KMS-11 (cell line): Measurements from ENCODE around the gene PI16.

Experiments
- H2AFZ ChIP-seq: fragments of 200-600 bp; sonication (generic); 2 replicates; pipeline ENCODE4 v1.6.1; 2016; ENCODE audit warnings: antibody characterized with exemption, mixed run types, low read depth
- H3K27ac ChIP-seq: fragments of 200-600 bp; sonication (generic); 2 replicates; pipeline ENCODE4 v1.6.1; 2016; ENCODE audit warnings: mild to moderate bottlenecking, mixed run types
- H3K27me3 ChIP-seq: fragments of 200-600 bp; sonication (generic); 2 replicates; pipeline ENCODE4 v1.6.1; 2017; ENCODE audit warnings: mild to moderate bottlenecking, low read depth, mixed run types, moderate library complexity; ENCODE audit not compliant: insufficient read depth
- H3K36me3 ChIP-seq: fragments of 200-600 bp; sonication (generic); 2 replicates; pipeline ENCODE4 v1.6.1; 2017; ENCODE audit warnings: mild to moderate bottlenecking, mixed run types; ENCODE audit not compliant: insufficient read depth
- H3K4me1 ChIP-seq: fragments of 200-600 bp; sonication (generic); 2 replicates; pipeline ENCODE4 v1.6.1; 2016; ENCODE audit warnings: mild to moderate bottlenecking, low read depth, mixed run types; ENCODE audit not compliant: poor library complexity, severe bottlenecking
- H3K4me2 ChIP-seq: fragments of 200-600 bp; sonication (generic); 2 replicates; pipeline ENCODE4 v1.7.0; 2016; ENCODE audit warnings: mild to moderate bottlenecking, mixed run types
- H3K4me3 ChIP-seq: fragments of 200-600 bp; sonication (generic); IDR thresholded peaks from 2 replicates; pipeline ENCODE4 v1.6.1; 2017; ENCODE audit warnings: low read depth, low read length, mixed read lengths; ENCODE audit not compliant: insufficient read depth
- H3K79me2 ChIP-seq: fragments of 200-600 bp; sonication (generic); 2 replicates; pipeline ENCODE4 v1.6.1; 2016; ENCODE audit warnings: low read depth, mixed run types; ENCODE audit not compliant: insufficient read depth
- H3K9ac ChIP-seq: fragments of 200-600 bp; sonication (generic); 2 replicates; pipeline ENCODE4 v1.6.1; 2016; ENCODE audit warnings: mild to moderate bottlenecking, mixed run types
- H4K20me1 ChIP-seq: fragments of 200-600 bp; sonication (generic); 2 replicates; pipeline ENCODE4 v1.6.1; 2016; ENCODE audit warnings: mild to moderate bottlenecking, mixed run types; ENCODE audit not compliant: insufficient read depth
- TF ChIP-seq, protein P1 (sequence below): fragments of 200-600 bp; sonication (generic); conservative IDR thresholded peaks from 2 replicates; pipeline ENCODE4 v1.6.1; 2017; ENCODE audit warnings: low read depth, mild to moderate bottlenecking, antibody characterized with exemption, low read length, moderate library complexity, mixed read lengths

PI16 gene

GRCh38 chr6:36980876-36981619, 26.5 kb downstream of the PI16 start:
- Histone ChIP-seq H3K27ac (no peak overlapping the region), H3K4me2 (no peak overlapping the region), H3K4me1 (peaks cover 15% of the 10 kb centered on the region), H3K79me2 (peaks cover 53% of the 10 kb centered on the region), H3K27me3 (no peaks in the 10 kb centered on the region), H3K9ac (no peak overlapping the region), H3K4me3 (no peak overlapping the region), H3K36me3 (no peaks in the 10 kb centered on the region), H2AFZ (no peak overlapping the region), H4K20me1 (0 out of 2 replicates have a peak, but pooled peaks cover 6% of the 10 kb centered on the region)
- TF ChIP-seq, protein P1, sequence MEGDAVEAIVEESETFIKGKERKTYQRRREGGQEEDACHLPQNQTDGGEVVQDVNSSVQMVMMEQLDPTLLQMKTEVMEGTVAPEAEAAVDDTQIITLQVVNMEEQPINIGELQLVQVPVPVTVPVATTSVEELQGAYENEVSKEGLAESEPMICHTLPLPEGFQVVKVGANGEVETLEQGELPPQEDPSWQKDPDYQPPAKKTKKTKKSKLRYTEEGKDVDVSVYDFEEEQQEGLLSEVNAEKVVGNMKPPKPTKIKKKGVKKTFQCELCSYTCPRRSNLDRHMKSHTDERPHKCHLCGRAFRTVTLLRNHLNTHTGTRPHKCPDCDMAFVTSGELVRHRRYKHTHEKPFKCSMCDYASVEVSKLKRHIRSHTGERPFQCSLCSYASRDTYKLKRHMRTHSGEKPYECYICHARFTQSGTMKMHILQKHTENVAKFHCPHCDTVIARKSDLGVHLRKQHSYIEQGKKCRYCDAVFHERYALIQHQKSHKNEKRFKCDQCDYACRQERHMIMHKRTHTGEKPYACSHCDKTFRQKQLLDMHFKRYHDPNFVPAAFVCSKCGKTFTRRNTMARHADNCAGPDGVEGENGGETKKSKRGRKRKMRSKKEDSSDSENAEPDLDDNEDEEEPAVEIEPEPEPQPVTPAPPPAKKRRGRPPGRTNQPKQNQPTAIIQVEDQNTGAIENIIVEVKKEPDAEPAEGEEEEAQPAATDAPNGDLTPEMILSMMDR, result no peak

DNA sequence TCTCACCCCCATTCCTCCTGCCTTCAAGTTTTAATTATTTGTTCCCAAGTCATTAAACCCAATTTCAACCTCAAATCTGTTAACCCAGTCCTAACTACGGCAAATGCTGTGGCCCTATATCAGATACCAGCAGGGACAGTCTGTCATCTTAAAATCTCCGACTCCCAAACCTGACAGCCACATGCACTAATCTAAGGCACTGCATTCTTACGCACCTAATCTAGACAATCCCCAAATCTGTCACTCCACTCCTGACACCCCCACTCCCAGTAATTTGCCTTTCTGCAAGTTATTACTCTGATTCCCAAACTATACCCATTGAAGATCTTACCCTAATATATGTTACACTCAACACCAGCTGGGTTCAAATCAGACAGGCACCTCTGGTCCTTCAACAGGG, 29.0 kb downstream of the PI16 start:
- Histone ChIP-seq H4K20me1 (0 out of 2 replicates have a peak, but pooled peaks cover 6% of the 10 kb centered on the region), H2AFZ (no peak overlapping the region), H3K9ac (no peak overlapping the region), H3K4me3 (no peak overlapping the region), H3K4me1 (peaks cover 24% of the 10 kb centered on the region), H3K36me3 (no peaks in the 10 kb centered on the region), H3K27ac (no peak overlapping the region), H3K79me2 (peaks cover 53% of the 10 kb centered on the region), H3K27me3 (no peaks in the 10 kb centered on the region), H3K4me2 (no peak overlapping the region)
- TF ChIP-seq, protein P1, result no peak

DNA sequence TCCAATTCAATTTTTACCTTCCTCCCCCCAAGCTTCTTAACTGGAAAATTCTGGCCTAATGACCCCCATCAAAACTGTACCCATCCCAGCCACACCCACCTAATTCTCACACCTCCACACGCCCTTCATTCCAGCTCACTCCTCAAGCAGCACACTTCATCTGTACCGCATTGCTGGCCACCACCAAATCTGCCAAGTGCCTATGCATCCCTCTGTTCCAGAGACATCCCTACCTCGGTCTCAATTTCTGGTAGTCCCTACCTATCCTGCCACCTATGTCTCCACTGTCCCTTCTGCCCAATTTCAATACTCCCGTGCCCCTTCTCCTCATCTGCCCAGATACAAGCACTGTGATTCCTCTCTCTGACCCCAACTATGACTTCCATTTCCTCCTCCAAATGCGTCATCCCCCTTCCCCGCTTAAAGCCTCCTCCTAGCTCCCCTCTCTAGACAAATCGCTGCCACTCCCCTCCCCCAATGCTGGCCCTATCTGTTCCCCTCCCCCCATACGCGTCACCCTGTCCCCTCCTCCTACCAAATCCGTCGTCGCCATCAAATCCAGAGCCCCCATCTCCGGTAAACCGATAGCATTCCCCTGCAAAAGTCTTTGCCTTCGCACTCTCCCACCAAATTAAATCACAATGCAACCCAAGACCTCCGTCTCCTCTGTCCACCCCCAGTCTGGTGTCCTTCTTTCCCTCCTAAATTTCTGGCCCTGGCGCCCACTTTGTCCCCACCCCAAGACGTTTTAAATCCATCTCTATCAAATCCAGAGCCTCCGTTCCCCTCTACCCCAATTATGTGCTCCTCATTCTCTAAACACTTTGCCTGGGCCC, 30.3 kb downstream of the PI16 start:
- H3K79me2 ChIP-seq, result peaks cover 53% of the 10 kb centered on the region
- no peak overlapping the region for H2AFZ ChIP-seq
- H3K27me3 ChIP-seq, result no peaks in the 10 kb centered on the region
- TF ChIP-seq, protein P1, result no peak
- H3K27ac ChIP-seq, result no peak overlapping the region
- H3K36me3 ChIP-seq, result no peaks in the 10 kb centered on the region
- H3K9ac ChIP-seq, result peak overlapping the region; percentile 93; the same call in 1 of the 2 replicates
- no peak overlapping the region for H3K4me3 ChIP-seq
- H3K4me1 ChIP-seq, result peaks cover 24% of the 10 kb centered on the region
- 0 out of 2 replicates have a peak, but pooled peaks cover 6% of the 10 kb centered on the region for H4K20me1 ChIP-seq
- H3K4me2 ChIP-seq, result peak overlapping the region; percentile 79

DNA sequence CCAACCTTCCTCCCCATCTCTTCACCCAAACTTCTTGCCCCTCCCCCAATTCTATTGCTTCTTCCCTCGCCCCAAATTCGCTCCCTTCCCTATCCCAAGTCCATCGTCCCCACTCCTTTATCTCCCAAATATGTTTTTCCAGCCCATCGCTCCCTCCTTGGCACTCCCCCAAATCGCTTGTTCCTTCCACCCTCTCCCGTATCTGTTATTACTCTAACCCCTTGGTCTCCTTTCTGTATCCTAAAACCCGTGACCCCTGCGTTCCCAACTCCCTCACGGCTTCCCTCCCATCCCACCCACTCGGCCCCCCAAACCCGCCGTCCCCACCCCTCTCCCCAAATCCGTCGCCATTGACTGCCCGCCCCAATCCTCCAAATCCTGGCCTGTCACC, 30.9 kb downstream of the PI16 start:
- 0 out of 2 replicates have a peak, but pooled peaks cover 6% of the 10 kb centered on the region for H4K20me1 ChIP-seq

More for the DNA sequence above, 30.9 kb downstream of the PI16 start:
- Histone ChIP-seq H3K9ac (peak overlapping the region; percentile 93), H3K27me3 (no peaks in the 10 kb centered on the region), H3K27ac (peak overlapping the region; percentile 45; the same call in 1 of the 2 replicates), H3K4me3 (peak overlapping the region; percentile 32), H3K36me3 (no peaks in the 10 kb centered on the region), H3K4me1 (peaks cover 24% of the 10 kb centered on the region), H2AFZ (peak overlapping the region; percentile 94; the same call in 1 of the 2 replicates), H3K79me2 (peaks cover 50% of the 10 kb centered on the region), H3K4me2 (peak overlapping the region; percentile 79)
- TF ChIP-seq, protein P1, result no peak
